Activated CD4-positive, alpha-beta T cell treated with anti-CD3 and anti-CD28 coated beads for 48 hours (primary cell): Measurements from ENCODE around the gene PPP1R3C.

Experiments
- DNase-seq: peaks from one replicate; pipeline ENCODE4 v3.0.0-alpha.2; 2020

Gene PPP1R3C

GRCh38 chr10:91597197-91597881 lies 35.5 kb downstream of the PPP1R3C start:
- DNase-seq: no peak

DNA sequence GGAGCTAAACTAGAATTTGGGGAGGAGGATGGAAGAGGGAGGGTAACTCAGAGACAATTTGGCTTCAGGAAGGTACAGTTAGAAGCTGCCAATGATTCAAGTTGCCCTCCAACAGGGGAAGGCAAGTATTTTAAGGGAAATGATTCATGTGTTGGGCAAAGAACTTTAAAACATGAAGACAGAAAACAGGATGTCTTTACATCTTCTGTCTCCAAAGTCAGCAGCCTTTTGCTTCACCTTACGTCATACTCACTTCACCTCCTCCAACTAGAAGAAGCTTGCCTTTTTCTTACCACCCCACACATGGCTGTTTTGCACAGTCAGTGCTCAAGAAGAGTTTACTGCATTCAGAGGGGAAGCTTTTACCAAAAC lies 36.1 kb downstream of the PPP1R3C start:
- DNase-seq: no peak

GRCh38 chr10:91593834-91594233 lies 39.0 kb downstream of the PPP1R3C start:
- no peak for DNase-seq

DNA sequence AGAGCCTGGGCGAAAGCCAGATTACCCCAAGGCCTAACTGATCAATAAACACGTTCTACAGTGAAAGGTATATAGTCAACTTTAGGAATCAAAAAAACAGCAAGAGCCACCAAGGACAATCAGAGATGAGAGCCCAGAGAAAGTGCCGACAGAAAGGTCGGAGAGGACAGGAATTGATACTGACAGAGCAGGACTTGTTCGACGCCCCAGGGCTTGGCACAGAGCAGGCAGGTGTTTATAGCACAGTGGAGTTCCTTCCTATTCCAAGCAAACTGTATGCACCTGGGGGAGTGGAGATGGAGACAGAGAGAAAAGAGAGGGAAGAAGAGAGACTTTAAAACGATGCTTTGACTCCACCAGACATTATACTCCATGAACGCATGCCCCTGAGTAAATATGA lies 39.5 kb downstream of the PPP1R3C start:
- no peak for DNase-seq

DNA sequence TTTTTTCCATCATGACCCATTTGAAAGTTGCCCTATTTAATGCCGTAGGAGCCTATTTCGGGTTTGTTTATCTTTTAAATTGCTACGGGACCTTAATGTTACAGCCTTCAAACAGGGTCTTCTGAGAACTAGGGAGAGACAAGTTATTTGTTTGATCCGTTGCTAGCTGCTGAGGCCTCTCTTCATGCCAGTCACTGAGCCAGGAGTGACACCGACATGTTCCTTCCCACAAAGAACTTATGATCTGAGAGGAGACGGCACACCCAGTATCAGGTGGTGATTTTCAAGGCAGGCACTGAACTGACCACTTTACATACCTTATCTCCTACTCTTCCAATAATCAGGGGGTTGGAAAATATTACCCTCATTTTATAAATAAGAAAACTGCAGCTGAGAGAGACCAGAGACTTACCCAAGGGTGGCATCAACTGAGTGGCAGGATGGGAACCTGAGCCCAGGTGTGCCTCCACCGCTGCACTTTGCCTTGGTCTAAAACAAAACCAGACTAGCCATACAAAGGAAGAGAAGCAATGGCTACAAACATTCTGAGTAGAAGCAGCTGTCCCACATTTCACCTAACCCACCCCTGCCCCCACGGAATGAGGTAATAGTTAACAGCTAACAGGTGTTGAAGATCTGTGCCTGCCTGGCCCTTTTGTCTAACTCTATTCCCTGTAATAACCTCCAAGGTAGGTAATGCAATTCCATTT lies 40.5 kb downstream of the PPP1R3C start:
- no peak for DNase-seq

GRCh38 chr10:91591797-91592174 lies 41.1 kb downstream of the PPP1R3C start:
- no peak for DNase-seq

GRCh38 chr10:91590904-91591796 lies 41.7 kb downstream of the PPP1R3C start:
- DNase-seq: no peak

- DNase-seq: no peak
Observed at GRCh38 chr10:91590142-91590903, 42.5 kb downstream of the PPP1R3C start.

GRCh38 chr10:91589658-91590035 lies 43.2 kb downstream of the PPP1R3C start:
- no peak for DNase-seq

DNA sequence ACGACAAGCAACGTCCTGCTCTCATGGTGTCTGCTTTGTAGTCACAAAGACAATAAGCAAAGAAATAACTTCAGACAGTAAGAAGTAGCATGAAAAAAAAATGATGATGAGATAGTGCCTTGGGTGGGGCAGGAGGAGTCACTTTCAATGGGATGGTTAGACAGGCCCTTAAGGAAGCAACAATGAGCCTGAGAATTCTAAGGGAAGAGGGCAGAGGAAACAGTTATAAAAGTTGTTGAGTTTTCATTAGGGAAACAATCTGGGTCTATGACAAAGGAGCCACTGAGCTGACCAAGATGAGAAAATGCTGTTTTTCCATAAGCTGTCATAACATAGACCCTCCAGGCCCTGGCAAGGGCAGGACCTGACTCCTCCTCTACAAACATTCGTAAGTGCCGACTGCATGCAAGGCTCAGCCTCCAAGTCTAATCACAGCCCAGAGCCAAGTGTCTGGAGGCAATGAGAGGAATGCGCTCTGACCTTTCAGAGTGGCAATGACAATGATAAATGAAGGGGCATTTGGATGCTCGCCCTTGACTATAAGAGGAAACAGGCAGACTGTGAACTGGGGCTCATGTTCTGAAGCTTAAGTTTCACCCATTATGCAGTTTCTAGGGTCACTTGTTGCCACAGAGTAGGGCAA lies 43.7 kb downstream of the PPP1R3C start:
- DNase-seq: no peak

GRCh38 chr10:91587710-91588638 lies 44.9 kb downstream of the PPP1R3C start:
- DNase-seq: no peak

DNA sequence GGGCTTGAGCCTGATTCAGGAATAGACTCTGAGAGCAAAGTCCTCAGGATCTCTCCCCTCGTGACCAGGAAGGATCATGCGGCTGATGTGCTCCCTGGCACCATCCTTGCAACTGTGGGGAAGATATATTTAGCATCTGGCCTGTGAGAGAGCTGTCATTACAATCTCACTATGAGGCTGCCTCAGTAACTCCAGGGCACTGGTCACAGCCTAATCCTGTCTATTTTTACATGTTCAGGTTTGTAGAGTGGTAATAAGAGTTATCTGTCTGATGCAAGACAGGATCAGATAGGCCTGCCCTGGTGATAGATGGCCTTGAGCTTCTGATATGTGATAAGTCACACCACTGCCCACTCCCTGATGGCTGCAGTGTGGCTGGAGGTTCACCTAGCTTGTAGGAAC lies 50.7 kb downstream of the PPP1R3C start:
- no peak for DNase-seq

GRCh38 chr10:91579329-91579985 lies 53.4 kb downstream of the PPP1R3C start:
- no peak for DNase-seq
